Neural progenitor cell (in vitro differentiated cells): Measurements from ENCODE around the gene KLHL11. TPM values are rescaled to one million over a fixed set of nuclear protein-coding genes. Genes with fewer than 3 reads are reported as not detected.

Experiments
- DNase-seq: peaks from one replicate; pipeline ENCODE4 v3.0.0-alpha.2; 2016; ENCODE audit warnings: low spot score
- H2AFZ ChIP-seq: fragments of 200-600 bp; sonication (generic); replicated peaks from 2 replicates; pipeline ENCODE4 v1.6.1; 2016; ENCODE audit warnings: antibody characterized with exemption
- H3F3A ChIP-seq: fragments of 200-600 bp; sonication (generic); 2 replicates; pipeline ENCODE4 v1.6.1; 2016; ENCODE audit warnings: antibody characterized with exemption, low read depth
- H3K27ac ChIP-seq: fragments of 200-600 bp; sonication (generic); 2 replicates; pipeline ENCODE4 v1.5.1; 2016; ENCODE audit warnings: mild to moderate bottlenecking
- H3K27me3 ChIP-seq: fragments of 200-600 bp; sonication (generic); 2 replicates; pipeline ENCODE4 v1.6.1; 2016; ENCODE audit warnings: mild to moderate bottlenecking, moderate library complexity
- H3K36me3 ChIP-seq: fragments of 200-600 bp; sonication (generic); 2 replicates; pipeline ENCODE4 v1.5.1; 2016
- H3K4me1 ChIP-seq: fragments of 200-600 bp; sonication (generic); 2 replicates; pipeline ENCODE4 v1.6.1; 2016; ENCODE audit warnings: mixed run types
- H3K4me2 ChIP-seq: fragments of 200-600 bp; sonication (generic); 2 replicates; pipeline ENCODE4 v1.6.1; 2016
- H3K4me3 ChIP-seq: fragments of 200-600 bp; sonication (generic); 2 replicates; pipeline ENCODE4 v1.5.1; 2016
- H3K79me2 ChIP-seq: fragments of 200-600 bp; sonication (generic); 2 replicates; pipeline ENCODE4 v1.6.1; 2016; ENCODE audit warnings: low read depth
- H3K9ac ChIP-seq: fragments of 200-600 bp; sonication (generic); 2 replicates; pipeline ENCODE4 v1.6.1; 2016
- H3K9me3 ChIP-seq: fragments of 200-600 bp; sonication (generic); 2 replicates; pipeline ENCODE4 v1.5.1; 2016; ENCODE audit warnings: low read depth
- H4K20me1 ChIP-seq: fragments of 200-600 bp; sonication (generic); 2 replicates; pipeline ENCODE4 v1.6.1; 2016; ENCODE audit warnings: low read depth
- H3K27ac Mint-ChIP-seq: 3 replicates; pipeline ENCODE4 v1.8.0; 2021; ENCODE audit warnings: mixed read lengths
- H3K27me3 Mint-ChIP-seq: 2 replicates; pipeline ENCODE4 v1.8.0; 2022; ENCODE audit warnings: low read depth, mild to moderate bottlenecking, inconsistent platforms, moderate library complexity, mixed read lengths; ENCODE audit not compliant: insufficient read depth
- H3K36me3 Mint-ChIP-seq: 3 replicates; pipeline ENCODE4 v1.8.0; 2021; ENCODE audit warnings: mixed read lengths
- H3K4me1 Mint-ChIP-seq: 3 replicates; pipeline ENCODE4 v1.8.0; 2021; ENCODE audit warnings: mixed read lengths
- H3K4me3 Mint-ChIP-seq: 3 replicates; pipeline ENCODE4 v1.8.0; 2021; ENCODE audit warnings: mild to moderate bottlenecking, moderate library complexity, mixed read lengths
- H3K9me3 Mint-ChIP-seq: 3 replicates; pipeline ENCODE4 v1.8.0; 2020; ENCODE audit warnings: mixed read lengths
- CTCF ChIP-seq: fragments of 200-600 bp; sonication (generic); IDR thresholded peaks from 2 replicates; pipeline ENCODE4 v1.5.1; 2017; ENCODE audit warnings: antibody characterized with exemption, mild to moderate bottlenecking
- EZH2 ChIP-seq: fragments of 200-600 bp; sonication (generic); IDR thresholded peaks from 2 replicates; pipeline ENCODE4 v1.6.1; 2017; ENCODE audit warnings: antibody characterized with exemption, mild to moderate bottlenecking, moderate library complexity
- EZH2phosphoT487 ChIP-seq: fragments of 200-600 bp; sonication (generic); IDR thresholded peaks from 2 replicates; pipeline ENCODE4 v1.6.1; 2017; ENCODE audit warnings: antibody characterized with exemption
- total RNA-seq: library from RNA; depleted of rRNA; stranded (reverse); fragments of >200 nt; gene quantifications from 2 replicates; pipeline ENCODE4 v1.2.3, GENCODE V29; 2015; ENCODE audit warnings: low replicate concordance

The KLHL11 gene
- total RNA-seq, 1 donor from 2014 or later, result 28.5 TPM

GRCh38 chr17:41906465-41907184, 41.4 kb upstream of the KLHL11 start:
- Histone ChIP-seq H3F3A (peaks cover 6% of the 10 kb centered on the region), H2AFZ (no peak overlapping the region), H3K4me2 (no peak overlapping the region), H3K4me1 (no peaks in the 10 kb centered on the region), H4K20me1 (peaks cover 34% of the 10 kb centered on the region), H3K27me3 (no peaks in the 10 kb centered on the region), H3K79me2 (peaks cover 21% of the 10 kb centered on the region), H3K9me3 (no peaks in the 10 kb centered on the region), H3K36me3 (peaks cover 4% of the 10 kb centered on the region), H3K9ac (no peak overlapping the region), H3K4me3 (no peak overlapping the region), H3K27ac (peak overlapping the region; percentile 23)
- no peak for TF ChIP-seq CTCF
- no peak for TF ChIP-seq EZH2
- TF ChIP-seq EZH2phosphoT487, result no peak
- Mint-ChIP-seq H3K9me3 (no peaks in the 10 kb centered on the region), H3K4me1 (peaks cover 6% of the 10 kb centered on the region), H3K36me3 (peaks cover 43% of the 10 kb centered on the region), H3K4me3 (peak overlapping the region; percentile 15), H3K27ac (no peak overlapping the region), H3K27me3 (peaks cover 3% of the 10 kb centered on the region)
- no peak for DNase-seq

GRCh38 chr17:41905172-41905571, 39.9 kb upstream of the KLHL11 start:
- Mint-ChIP-seq H3K27me3 (peaks cover 7% of the 10 kb centered on the region), H3K4me1 (peaks cover 6% of the 10 kb centered on the region), H3K27ac (no peak overlapping the region), H3K9me3 (no peaks in the 10 kb centered on the region), H3K4me3 (no peak overlapping the region), H3K36me3 (peaks cover 41% of the 10 kb centered on the region)
- Histone ChIP-seq H3K4me1 (no peaks in the 10 kb centered on the region), H3F3A (peaks cover 6% of the 10 kb centered on the region), H3K4me3 (no peak overlapping the region), H3K27ac (no peak overlapping the region), H3K9ac (no peak overlapping the region), H4K20me1 (peaks cover 23% of the 10 kb centered on the region), H3K36me3 (peaks cover 4% of the 10 kb centered on the region), H3K27me3 (no peaks in the 10 kb centered on the region), H2AFZ (no peak overlapping the region), H3K4me2 (no peak overlapping the region), H3K9me3 (no peaks in the 10 kb centered on the region), H3K79me2 (peaks cover 7% of the 10 kb centered on the region)
- TF ChIP-seq EZH2 (no peak), EZH2phosphoT487 (no peak), CTCF (no peak)
- DNase-seq, result no peak

GRCh38 chr17:41904242-41904841, 39.1 kb upstream of the KLHL11 start:
- H2AFZ ChIP-seq, result no peak overlapping the region
- no peak for DNase-seq
- Mint-ChIP-seq H3K27me3 (peaks cover 8% of the 10 kb centered on the region), H3K4me1 (peaks cover 6% of the 10 kb centered on the region), H3K9me3 (no peaks in the 10 kb centered on the region), H3K36me3 (peaks cover 37% of the 10 kb centered on the region), H3K4me3 (no peak overlapping the region), H3K27ac (no peak overlapping the region)
- H3F3A ChIP-seq, result peaks cover 6% of the 10 kb centered on the region
- peaks cover 4% of the 10 kb centered on the region for H3K36me3 ChIP-seq
- H3K4me1 ChIP-seq, result no peaks in the 10 kb centered on the region
- no peak overlapping the region for H3K4me2 ChIP-seq
- no peak overlapping the region for H3K9ac ChIP-seq
- no peak overlapping the region for H3K4me3 ChIP-seq
- peaks cover 16% of the 10 kb centered on the region for H4K20me1 ChIP-seq
- H3K9me3 ChIP-seq, result no peaks in the 10 kb centered on the region
- H3K79me2 ChIP-seq, result peaks cover under 1% of the 10 kb centered on the region
- no peak for TF ChIP-seq EZH2
- TF ChIP-seq EZH2phosphoT487, result no peak
- TF ChIP-seq CTCF, result no peak
- no peaks in the 10 kb centered on the region for H3K27me3 ChIP-seq
- no peak overlapping the region for H3K27ac ChIP-seq
